ENCODE data around the gene HDAC9.

The HDAC9 gene

DNA sequence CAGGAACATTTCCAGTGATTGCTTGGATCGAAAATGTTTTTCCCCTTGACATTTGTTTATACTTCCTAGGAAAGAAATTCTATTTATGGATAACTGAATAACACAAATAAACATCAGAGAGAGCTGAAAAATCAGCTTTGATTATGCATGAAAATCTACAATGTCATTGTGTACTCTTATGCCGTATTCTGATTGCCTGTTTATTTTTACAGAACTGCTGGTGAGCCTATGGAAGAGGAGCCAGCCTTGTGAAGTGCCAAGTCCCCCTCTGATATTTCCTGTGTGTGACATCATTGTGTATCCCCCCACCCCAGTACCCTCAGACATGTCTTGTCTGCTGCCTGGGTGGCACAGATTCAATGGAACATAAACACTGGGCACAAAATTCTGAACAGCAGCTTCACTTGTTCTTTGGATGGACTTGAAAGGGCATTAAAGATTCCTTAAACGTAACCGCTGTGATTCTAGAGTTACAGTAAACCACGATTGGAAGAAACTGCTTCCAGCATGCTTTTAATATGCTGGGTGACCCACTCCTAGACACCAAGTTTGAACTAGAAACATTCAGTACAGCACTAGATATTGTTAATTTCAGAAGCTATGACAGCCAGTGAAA is 500.4 kb downstream of the HDAC9 start:
- Histone ChIP-seq H2AFZ (ENCODE audit: low read depth) (no peak overlapping the region), H4K20me1 (ENCODE audit: insufficient read depth) (no peaks in the 10 kb centered on the region), H3K27me3 (ENCODE audit: insufficient read depth, low read depth) (no peaks in the 10 kb centered on the region), H3K36me3 (ENCODE audit: insufficient read depth) (no peaks in the 10 kb centered on the region), H3K4me1 (ENCODE audit: low read depth, poor library complexity, severe bottlenecking) (no peaks in the 10 kb centered on the region), H3K27ac (no peak overlapping the region), H3K4me2 (no peak overlapping the region), H3K9ac (no peak overlapping the region), H3K79me2 (ENCODE audit: insufficient read depth, low read depth) (no peaks in the 10 kb centered on the region), H3K4me3 (IDR thresholded peaks at IDR 0.05; ENCODE audit: insufficient read depth, low read depth, low read length) (no peak overlapping the region)
- TF ChIP-seq, protein P1, sequence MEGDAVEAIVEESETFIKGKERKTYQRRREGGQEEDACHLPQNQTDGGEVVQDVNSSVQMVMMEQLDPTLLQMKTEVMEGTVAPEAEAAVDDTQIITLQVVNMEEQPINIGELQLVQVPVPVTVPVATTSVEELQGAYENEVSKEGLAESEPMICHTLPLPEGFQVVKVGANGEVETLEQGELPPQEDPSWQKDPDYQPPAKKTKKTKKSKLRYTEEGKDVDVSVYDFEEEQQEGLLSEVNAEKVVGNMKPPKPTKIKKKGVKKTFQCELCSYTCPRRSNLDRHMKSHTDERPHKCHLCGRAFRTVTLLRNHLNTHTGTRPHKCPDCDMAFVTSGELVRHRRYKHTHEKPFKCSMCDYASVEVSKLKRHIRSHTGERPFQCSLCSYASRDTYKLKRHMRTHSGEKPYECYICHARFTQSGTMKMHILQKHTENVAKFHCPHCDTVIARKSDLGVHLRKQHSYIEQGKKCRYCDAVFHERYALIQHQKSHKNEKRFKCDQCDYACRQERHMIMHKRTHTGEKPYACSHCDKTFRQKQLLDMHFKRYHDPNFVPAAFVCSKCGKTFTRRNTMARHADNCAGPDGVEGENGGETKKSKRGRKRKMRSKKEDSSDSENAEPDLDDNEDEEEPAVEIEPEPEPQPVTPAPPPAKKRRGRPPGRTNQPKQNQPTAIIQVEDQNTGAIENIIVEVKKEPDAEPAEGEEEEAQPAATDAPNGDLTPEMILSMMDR (conservative IDR thresholded peaks at IDR 0.05; ENCODE audit: low read depth, low read length) = no peak

DNA sequence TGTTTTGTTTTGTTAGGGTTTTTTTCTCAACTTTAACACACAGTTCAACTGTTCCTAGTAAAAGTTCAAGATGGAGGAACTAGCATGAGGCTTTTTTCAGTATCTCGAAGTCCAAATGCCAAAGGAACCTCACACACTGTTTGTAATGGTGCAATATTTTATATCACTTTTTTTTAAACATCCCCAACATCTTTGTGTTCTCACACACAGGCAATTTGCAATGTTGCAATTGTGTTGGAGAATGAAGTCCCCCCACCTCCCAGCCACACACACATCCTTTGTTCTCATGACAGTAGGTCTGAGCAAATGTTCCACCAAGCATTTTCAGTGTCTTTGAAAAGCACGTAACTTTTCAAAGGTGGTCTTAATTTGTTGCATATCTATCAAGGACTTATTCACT is 501.0 kb downstream of the HDAC9 start:
- TF ChIP-seq, protein P1 (conservative IDR thresholded peaks at IDR 0.05; ENCODE audit: low read depth, low read length) = no peak
- Histone ChIP-seq H3K79me2 (ENCODE audit: insufficient read depth, low read depth) (no peaks in the 10 kb centered on the region), H2AFZ (ENCODE audit: low read depth) (no peak overlapping the region), H4K20me1 (ENCODE audit: insufficient read depth) (no peaks in the 10 kb centered on the region), H3K4me3 (IDR thresholded peaks at IDR 0.05; ENCODE audit: insufficient read depth, low read depth, low read length) (no peak overlapping the region), H3K9ac (no peak overlapping the region), H3K4me2 (no peak overlapping the region), H3K27ac (no peak overlapping the region), H3K27me3 (ENCODE audit: insufficient read depth, low read depth) (no peaks in the 10 kb centered on the region), H3K36me3 (ENCODE audit: insufficient read depth) (no peaks in the 10 kb centered on the region), H3K4me1 (ENCODE audit: low read depth, poor library complexity, severe bottlenecking) (no peaks in the 10 kb centered on the region)

GRCh38 chr7:18997477-18998150 is 502.1 kb downstream of the HDAC9 start:
- Histone ChIP-seq H3K4me1 (ENCODE audit: low read depth, poor library complexity, severe bottlenecking) (no peaks in the 10 kb centered on the region), H2AFZ (ENCODE audit: low read depth) (no peak overlapping the region), H3K4me2 (no peak overlapping the region), H3K27ac (no peak overlapping the region), H3K4me3 (IDR thresholded peaks at IDR 0.05; ENCODE audit: insufficient read depth, low read depth, low read length) (no peak overlapping the region), H4K20me1 (ENCODE audit: insufficient read depth) (no peaks in the 10 kb centered on the region), H3K27me3 (ENCODE audit: insufficient read depth, low read depth) (no peaks in the 10 kb centered on the region), H3K79me2 (ENCODE audit: insufficient read depth, low read depth) (no peaks in the 10 kb centered on the region), H3K36me3 (ENCODE audit: insufficient read depth) (no peaks in the 10 kb centered on the region), H3K9ac (no peak overlapping the region)
- TF ChIP-seq, protein P1 (conservative IDR thresholded peaks at IDR 0.05; ENCODE audit: low read depth, low read length) = no peak

- Histone ChIP-seq H3K27me3 (ENCODE audit: insufficient read depth, low read depth) (no peaks in the 10 kb centered on the region), H4K20me1 (ENCODE audit: insufficient read depth) (no peaks in the 10 kb centered on the region), H3K4me2 (no peak overlapping the region), H3K4me3 (IDR thresholded peaks at IDR 0.05; ENCODE audit: insufficient read depth, low read depth, low read length) (no peak overlapping the region), H3K4me1 (ENCODE audit: low read depth, poor library complexity, severe bottlenecking) (no peaks in the 10 kb centered on the region), H2AFZ (ENCODE audit: low read depth) (no peak overlapping the region), H3K27ac (no peak overlapping the region), H3K79me2 (ENCODE audit: insufficient read depth, low read depth) (no peaks in the 10 kb centered on the region), H3K36me3 (ENCODE audit: insufficient read depth) (no peaks in the 10 kb centered on the region), H3K9ac (no peak overlapping the region)
- TF ChIP-seq, protein P1 (conservative IDR thresholded peaks at IDR 0.05; ENCODE audit: low read depth, low read length) = no peak
Observed at GRCh38 chr7:19000410-19000809, 504.9 kb downstream of the HDAC9 start.
